NCI-H510A treated with DMSO at 0.1 percent for 48 hours (cell line): Measurements from ENCODE around the gene KLHL28.

Experiments
- DNase-seq: peaks from one replicate; lab custom pipeline; 2025; lab: John Stamatoyannopoulos, UW

Gene KLHL28, protein sequence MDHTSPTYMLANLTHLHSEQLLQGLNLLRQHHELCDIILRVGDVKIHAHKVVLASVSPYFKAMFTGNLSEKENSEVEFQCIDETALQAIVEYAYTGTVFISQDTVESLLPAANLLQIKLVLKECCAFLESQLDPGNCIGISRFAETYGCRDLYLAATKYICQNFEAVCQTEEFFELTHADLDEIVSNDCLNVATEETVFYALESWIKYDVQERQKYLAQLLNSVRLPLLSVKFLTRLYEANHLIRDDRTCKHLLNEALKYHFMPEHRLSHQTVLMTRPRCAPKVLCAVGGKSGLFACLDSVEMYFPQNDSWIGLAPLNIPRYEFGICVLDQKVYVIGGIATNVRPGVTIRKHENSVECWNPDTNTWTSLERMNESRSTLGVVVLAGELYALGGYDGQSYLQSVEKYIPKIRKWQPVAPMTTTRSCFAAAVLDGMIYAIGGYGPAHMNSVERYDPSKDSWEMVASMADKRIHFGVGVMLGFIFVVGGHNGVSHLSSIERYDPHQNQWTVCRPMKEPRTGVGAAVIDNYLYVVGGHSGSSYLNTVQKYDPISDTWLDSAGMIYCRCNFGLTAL

GRCh38 chr14:44961554-44962333 lies at the start of gene KLHL28, which contains the start of gene TOGARAM1:
KLHL28 (minus strand) TSS chr14:44961947; CDS start chr14:44945928, 16,019 bp downstream.
TOGARAM1 (plus strand) TSS chr14:44962190; CDS start chr14:44962422, 232 bp downstream.
- DNase-seq: peak; percentile 99

- DNase-seq: no peak
Measured at GRCh38 chr14:45003924-45004323, 42.2 kb upstream of the KLHL28 start.

DNA sequence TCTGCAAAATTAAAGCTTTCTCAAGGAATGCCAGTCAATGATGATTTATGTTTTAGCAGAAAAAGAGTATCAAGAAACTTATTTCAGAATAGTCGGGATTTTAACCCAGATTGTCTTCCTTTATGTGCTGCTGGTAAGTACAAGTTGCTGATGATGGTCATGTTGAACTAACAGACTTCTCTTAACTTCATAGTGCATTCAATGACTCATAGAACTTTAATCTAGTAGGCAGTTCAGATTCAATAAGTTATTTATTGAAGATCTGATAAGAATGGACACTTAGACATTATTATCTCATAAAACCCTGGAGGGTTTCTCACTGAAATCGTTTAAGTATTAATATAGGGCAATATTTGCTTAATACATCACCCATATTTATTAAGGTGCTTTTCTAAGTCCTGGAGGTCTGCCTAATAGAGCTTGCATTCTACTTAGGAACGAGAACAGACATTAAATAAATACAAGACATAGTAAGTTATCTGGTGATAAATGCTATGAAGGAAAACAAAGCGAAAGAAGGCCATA lies 34.1 kb upstream of the KLHL28 start:
- no peak for DNase-seq

DNA sequence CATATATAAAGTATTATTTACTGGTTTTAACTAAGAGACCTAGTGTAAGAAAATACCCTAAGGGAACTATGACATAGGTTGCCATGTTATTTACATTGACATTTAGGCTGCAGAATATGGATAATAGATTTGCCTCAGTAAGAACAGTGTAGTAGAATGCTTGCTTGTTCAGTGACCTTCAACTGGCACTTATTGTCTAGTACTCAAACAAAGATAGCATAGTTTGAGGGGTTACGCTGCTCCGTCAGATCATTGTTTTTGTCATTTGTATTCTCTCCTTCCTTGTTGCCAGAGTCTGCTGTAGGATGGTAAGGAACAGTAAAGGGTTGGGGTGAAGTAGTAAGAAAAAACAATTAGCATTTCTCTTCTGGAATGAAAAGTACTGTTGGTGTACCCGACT lies 33.4 kb upstream of the KLHL28 start:
- no peak for DNase-seq

DNA sequence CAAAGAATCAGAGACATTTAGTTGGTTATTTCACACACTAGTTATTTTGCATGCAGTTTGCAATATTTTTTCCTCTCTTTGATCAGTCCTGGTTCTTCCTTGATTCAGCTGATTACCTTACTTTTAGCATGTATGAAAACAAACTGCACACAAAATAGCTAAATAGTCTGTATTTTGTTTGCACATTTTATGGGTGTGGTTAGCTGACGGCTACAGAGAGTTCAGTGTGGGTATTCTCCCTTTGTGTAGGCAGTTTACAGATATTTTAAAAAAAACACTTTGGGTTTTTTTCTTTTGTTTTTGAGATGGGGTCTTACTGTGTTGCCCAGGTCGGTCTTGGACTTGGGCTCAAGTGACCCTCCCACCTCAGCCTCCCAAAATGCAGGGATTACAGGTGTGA lies 28.8 kb upstream of the KLHL28 start:
- no peak for DNase-seq

GRCh38 chr14:44989497-44990440 lies 28.0 kb upstream of the KLHL28 start:
- DNase-seq: no peak

- DNase-seq: no peak
Measured at GRCh38 chr14:44988694-44989093, 26.9 kb upstream of the KLHL28 start.

DNA sequence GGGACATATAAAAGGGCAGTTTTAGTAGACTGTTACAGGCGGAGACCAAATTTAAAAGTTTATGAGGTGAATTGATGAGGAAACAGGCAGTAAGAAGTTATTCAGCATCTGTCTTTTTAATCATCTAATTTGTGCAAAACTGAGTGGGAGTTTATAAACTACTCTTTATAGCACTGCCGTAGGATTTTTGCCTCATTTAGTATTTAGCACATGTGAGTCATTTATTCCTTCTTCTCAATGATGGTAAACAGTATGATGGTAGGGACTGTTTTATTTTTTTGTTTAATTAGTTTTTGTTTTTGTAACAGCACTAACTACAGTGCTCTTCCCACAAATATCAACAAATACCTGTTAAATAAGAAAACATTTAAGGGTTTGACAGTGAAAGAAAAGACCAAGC lies 20.8 kb upstream of the KLHL28 start:
- DNase-seq: no peak

- no peak for DNase-seq
Measured at GRCh38 chr14:44981198-44981597, 19.5 kb upstream of the KLHL28 start.

DNA sequence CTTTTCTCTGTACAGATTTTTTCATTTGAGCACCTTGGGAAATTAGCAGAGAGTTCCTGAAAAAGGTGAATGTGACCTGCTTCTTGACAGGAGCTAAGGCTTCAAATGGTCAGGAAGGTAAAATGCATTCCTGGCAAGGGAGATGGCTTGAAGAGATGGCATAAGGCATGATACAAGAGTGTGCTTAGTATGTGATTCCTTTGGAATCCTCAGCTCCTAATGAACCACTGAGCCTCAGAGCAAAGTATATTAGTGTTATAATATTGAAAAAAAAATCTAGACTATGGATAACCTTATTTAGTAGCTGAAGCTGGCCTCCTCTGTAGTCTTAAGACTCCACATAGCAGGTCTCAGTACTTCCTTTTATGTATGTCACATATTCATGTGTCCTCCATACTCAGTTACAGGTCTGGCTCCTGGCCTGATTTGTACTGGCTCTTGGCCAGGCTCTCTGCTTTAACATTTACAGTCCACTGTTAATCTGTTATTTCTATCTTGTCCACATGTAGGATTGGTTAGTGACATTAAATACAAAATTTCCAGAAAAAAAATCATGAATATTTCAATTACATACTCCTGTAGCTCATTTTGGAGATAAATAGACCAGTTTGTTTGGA lies 18.1 kb upstream of the KLHL28 start:
- no peak for DNase-seq

- no peak for DNase-seq
Measured at GRCh38 chr14:44979273-44979672, 17.5 kb upstream of the KLHL28 start.

DNA sequence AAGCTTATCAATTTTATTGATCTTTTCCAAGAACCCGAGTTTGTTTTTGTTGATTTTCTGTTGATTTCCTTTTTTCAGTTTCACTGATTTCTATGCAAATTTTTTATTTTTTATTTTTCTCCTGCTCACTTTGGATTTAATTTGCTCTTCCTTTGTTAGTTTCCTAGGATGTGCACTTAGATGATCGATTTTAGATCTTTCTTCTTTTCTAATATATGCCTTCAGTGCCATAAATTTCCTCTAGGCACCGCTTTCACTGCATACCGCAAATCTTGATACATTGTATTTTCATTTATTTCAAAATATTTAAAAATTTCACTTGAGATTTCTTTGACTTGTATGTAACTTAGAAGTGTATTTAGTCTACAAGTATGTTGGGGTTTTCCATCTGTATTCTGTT lies 9.7 kb upstream of the KLHL28 start:
- no peak for DNase-seq

DNA sequence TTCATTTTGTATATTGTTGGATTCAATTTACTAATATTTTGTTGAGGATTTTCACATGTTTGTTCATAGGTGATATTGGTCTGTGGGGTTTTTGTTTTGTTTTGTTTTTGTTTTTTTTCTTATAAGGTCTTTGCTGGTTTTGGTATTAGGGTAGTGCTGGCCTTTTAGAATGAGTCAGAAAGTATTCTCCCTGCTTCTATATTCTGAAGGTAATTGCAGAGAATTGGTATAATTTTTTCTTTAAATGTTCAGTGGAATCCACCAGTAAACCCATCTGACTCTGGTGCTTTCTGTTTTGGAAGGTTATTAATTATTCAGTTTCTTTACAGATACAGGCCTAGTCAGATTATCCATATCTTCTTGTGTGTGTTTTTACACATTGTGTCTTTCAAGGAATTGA lies 9.2 kb upstream of the KLHL28 start:
- DNase-seq: no peak

DNA sequence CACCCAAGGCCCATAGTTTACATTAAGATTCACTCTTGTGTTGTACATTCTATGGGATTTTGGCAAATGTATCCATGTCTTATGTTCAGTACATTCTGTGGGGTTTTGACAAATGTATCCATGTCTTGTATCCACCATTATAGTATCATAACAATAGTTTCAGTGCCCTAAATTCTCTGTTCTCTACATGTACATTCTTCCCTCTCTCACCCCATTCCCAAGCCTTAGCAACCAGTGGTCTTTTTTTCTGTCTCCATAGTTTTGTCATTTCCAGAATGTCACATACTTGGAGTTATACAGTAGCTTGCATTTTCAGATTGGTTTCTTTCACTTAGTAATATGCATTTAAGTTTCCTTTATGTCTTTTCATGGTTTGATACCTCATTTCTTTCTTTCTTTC lies 7.0 kb upstream of the KLHL28 start:
- DNase-seq: no peak

GRCh38 chr14:44966601-44967336 lies 5.0 kb upstream of the KLHL28 start:
- no peak for DNase-seq

- no peak for DNase-seq
Measured at GRCh38 chr14:44963775-44964380, 2.1 kb upstream of the KLHL28 start.

- no peak for DNase-seq
Measured at GRCh38 chr14:44963044-44963528, 1.3 kb upstream of the KLHL28 start.

GRCh38 chr14:44962334-44963043 lies 742 bp upstream of the KLHL28 start:
- no peak for DNase-seq

GRCh38 chr14:44961151-44961553 lies 595 bp downstream of the KLHL28 start:
- peak; percentile 42 for DNase-seq
